ENCODE measurements around the gene ENPP3.
"Not testable (repeated sequence)": the region's sequence is repeated elsewhere in the genome, so short reads cannot be mapped to it uniquely, and the experiment has no call there.

ENPP3 gene

DNA sequence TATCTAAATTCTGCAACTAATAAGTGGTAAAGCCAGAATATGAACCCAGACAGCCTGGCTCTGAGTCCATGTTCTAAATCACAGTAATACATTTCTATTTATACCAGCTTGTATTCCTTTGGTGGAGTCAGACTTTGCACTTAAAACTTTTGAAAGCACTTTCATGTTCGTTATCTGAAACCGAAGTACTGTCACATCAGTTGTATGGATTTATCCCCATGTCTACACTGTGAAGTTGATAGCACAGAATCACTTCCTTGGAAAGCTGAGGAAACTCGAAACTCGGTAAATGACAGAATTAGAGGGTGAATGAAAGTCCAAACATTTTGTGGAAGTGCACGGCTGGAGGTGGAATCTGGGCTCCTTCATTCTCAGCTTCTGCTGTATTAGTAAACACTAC is 102.0 kb downstream of the ENPP3 start:
- no peak for DNase-seq

DNA sequence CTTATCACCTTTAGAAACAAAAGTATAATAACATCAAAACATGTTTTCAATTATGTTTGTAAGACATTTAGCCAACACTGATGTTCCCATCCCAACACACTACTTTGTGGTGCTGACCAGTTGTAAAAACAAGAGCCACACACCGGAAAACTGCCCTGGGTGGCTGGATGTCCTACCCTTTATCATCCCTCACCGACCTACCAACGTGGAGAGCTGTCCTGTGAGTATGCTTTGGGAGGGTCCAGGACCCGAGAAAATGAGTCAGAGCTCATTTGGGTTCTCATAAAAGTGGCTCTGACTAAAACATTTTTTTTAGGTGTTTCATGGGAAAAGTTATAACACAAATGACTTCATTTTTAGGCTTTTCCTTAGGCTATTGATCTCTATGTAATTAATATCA is 103.1 kb downstream of the ENPP3 start:
- DNase-seq, result no peak

- DNase-seq, result no peak
Measured at GRCh38 chr6:131741688-131742393, 104.7 kb downstream of the ENPP3 start.

DNA sequence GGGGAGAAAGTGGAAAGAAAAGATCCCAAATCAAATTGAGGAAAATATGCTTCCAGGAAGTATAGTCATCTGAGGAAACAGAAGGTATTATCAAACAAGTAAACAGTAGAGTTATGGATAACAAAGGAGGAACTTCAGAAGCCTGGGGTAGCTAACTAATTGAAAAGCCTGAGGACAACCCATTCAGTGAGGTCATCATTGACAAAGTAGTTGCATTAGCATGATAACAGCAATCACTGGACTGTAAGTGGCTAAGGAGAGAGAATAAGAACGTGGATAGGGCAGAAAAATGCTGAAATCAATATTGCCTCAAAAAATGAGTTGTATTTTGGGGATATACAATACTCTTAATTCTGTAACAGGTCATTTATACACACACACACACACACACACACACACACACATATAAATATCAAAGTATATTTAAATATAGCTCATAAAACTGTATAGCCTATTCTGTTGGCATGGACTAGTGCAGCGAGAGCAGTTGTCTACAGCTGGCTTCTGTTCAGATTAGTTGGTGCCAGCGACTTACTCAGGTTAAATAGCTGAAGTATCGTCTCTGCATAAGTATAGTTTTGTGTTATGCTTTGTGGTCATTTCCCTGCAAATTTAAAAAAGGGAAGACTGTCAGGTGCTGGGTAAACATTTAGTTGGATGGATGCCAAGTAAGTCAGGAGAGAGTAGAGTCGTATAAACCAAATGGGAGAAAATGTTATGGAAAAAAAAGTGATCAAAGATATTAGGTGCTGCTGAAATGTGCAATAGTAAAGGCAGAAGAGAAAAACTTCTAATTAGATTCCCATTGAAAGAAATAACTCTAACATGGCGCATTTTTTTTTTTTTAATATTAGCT is 107.6 kb downstream of the ENPP3 start:
- DNase-seq, result no peak

DNA sequence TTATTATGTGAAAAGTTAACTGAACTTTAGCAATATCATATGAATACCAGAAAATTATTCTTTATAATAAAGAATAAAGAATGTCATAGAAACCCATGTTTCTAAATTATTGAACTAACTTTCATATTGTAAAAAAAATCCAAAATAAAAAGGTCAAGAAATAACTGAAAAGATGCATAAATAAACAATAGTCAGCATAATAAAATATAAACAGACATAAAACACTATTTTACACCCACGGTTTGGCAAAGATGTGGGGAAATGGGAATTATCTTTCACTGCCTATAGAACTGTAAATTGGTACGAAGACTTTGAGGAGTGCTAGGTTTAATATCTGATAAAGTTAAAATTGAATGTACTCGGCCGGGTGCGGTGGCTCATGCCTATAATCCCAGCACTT is 108.4 kb downstream of the ENPP3 start:
- DNase-seq, result no peak

DNA sequence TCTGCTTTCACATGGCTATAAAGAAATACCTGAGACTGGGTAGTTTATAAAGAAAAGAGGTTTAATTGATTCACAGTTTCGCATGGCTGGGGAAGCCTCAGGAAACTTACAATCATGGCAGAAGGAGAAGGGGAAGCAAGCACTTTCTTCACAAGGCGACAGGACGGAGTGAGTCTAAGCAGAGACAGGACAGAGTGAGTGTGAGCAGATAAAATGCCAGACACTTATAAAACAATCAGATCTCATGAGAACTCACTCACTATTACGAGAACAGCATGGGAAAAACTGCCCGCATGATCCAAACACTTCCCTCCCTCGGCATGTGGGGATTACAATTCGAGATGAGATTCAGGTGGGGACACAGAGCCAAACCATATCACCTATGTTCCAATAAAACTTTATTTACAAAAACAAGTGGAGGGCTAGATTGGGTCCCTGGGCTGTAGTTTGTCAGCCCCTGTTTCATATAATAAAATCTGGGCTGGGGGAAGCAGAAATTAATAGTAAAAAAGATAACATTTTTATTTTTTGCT is 110.8 kb downstream of the ENPP3 start:
- no peak for DNase-seq

DNA sequence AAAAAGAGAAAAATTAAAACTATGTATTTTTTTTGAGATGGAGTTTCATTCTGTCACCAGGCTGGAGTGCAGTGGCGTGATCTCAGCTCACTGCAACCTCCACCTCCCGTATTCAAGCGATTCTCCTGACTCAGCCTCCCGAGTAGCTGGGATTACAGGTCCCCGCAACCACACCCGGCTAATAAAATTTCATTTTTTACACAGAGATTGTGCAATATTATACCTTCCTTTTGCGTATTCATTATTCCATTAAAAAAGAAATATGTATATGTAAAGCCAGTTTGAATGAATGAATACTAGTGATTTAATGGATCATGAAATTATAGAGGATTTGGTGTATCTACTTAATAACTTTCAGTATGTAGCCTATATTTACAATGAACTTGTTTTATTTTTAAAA is 111.9 kb downstream of the ENPP3 start:
- DNase-seq, result no peak

- not testable (repeated sequence) for DNase-seq
Measured at GRCh38 chr6:131751012-131751715, 114.1 kb downstream of the ENPP3 start.

DNA sequence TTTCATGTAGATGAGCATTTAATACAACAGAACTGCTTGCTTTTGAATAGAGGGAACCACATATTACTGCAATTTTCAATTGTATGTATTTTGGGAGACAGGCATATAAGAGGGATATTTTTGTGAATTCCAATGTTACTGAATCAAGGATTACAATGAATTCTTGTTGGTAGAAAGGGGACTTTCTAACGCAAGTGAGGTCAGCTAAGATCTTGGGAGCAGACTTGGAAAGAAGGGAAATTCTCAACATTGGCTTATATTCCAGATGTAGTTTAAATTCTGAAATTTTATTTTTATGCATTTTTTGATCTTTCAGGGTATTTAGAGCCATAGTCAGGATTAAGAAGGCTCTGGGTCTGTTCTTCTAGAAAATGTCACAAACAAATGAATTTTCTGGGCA is 117.0 kb downstream of the ENPP3 start:
- DNase-seq, result no peak

DNA sequence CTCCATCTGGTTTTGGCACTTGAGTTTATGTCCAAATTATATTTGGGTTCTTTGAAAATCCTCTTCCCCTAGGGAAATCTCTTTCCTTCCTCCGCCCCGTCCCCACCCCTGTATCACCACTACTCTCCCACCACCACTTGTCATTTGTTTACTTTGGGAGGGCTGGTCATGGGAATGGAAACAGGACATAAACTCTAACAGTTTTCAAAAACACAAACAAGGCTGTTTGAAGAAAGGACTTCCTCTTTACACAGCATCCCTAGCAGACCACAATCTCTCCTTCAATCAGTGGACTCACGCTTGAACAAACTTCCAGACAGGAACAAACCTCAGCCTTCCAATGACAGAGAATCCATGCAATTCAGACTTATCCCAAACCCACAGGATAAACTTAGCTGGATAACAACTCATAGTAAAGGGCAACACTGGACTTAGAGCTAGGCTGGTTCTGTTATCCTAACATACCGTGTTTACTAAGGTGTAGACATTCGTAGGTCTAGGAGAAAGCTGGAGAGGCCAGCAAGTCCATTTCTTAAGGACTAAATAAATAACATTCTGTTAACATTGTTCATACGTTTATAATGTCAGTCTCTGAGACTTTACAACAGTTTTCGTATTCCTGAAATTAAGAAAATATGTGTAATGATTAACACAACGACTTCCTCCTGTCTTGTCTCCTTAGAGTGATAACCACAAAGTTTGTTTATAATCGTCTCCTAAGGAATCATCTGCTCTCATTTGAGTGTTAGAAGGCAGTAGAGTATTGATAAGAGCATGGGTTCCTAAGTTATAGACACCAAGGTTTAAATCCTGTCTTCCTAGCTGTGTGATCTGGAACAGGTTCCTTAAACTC is 117.8 kb downstream of the ENPP3 start:
- DNase-seq, result no peak

- no peak for DNase-seq
Measured at GRCh38 chr6:131755597-131755996, 118.5 kb downstream of the ENPP3 start.

- no peak for DNase-seq
Measured at GRCh38 chr6:131756039-131756438, 118.9 kb downstream of the ENPP3 start.

GRCh38 chr6:131758920-131759319 is 121.8 kb downstream of the ENPP3 start:
- no peak for DNase-seq

- no peak for DNase-seq
Measured at GRCh38 chr6:131761060-131761761, 124.1 kb downstream of the ENPP3 start.

DNA sequence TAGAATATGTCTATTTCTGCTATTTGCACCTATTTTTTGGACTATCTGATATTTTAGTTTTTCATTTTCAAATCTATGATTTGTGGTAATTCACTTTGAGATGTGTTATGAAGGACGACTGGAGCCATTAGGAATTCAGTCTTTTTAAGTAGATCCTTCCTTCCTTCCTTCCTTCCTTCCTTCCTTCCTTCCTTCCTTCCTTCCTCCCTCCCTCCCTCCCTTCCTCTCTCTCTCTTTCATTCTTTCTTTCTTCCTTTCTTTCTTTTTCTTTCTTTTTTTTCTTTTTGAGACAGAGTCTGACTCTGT is 124.6 kb downstream of the ENPP3 start:
- DNase-seq, result no peak

- no peak for DNase-seq
Measured at GRCh38 chr6:131762984-131763383, 125.9 kb downstream of the ENPP3 start.

GRCh38 chr6:131763749-131764148 is 126.6 kb downstream of the ENPP3 start:
- no peak for DNase-seq

GRCh38 chr6:131764350-131764749 is 127.2 kb downstream of the ENPP3 start:
- no peak for DNase-seq

DNA sequence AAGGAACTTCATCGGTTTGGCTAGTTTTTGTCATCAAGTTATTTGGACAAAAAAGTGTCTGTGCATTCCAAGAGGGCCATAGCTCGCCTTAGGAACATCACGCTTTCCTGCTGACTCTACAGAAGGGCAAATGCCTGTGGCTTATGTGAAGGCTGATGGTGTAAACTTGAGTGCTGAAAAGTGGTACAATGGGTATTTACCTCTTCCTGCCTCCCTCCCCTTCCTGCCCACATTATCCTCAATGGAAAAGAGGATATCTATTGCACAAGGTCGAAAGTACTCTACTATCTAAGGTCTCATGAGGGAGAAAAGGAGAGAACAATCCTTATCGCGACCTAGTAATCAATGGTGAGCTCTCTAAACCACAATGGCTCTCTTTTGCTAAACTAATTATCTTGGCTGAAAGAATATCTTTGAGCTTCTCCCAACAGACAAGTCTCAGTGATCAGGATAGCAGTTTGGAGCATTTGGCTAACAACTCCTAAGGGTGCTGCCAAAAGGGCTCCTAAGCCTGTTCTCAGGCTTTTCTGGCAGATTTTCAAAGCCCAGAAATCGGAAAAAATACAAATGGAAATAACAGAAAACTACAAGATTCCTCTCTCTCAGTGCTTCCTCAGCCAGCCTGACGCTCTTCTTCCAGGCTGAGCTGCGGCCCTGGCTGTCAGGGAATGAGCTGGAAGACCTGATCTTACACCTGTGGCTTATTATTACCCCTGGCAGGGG is 128.1 kb downstream of the ENPP3 start:
- DNase-seq, result no peak

GRCh38 chr6:131765804-131766135 is 128.7 kb downstream of the ENPP3 start:
- no peak for DNase-seq

GRCh38 chr6:131766631-131767030 is 129.5 kb downstream of the ENPP3 start:
- DNase-seq, result no peak

Measured in retina (tissue), 1 donor.